Testis (tissue), 3 donors: ENCODE measurements around the gene GARIN5B. TPM values are rescaled to one million over a fixed set of nuclear protein-coding genes. Genes with fewer than 3 reads are reported as not detected.
A peak's percentile ranks its signal among the peaks of the same experiment; 100 is the strongest.

Source experiments
- DNase-seq: peaks from one replicate; pipeline ENCODE4 v3.0.0-alpha.2; 2019
- H3K27ac ChIP-seq, 2 donors: fragments of 200-600 bp; sonication (generic); one replicate each; pipeline ENCODE4 v1.5.1; 2019
- H3K27me3 ChIP-seq: fragments of 200-600 bp; sonication (generic); one replicate; pipeline ENCODE4 v1.5.1; 2019
- H3K36me3 ChIP-seq: fragments of 200-600 bp; sonication (generic); one replicate; pipeline ENCODE4 v1.5.1; 2017; ENCODE audit warnings: low read depth; ENCODE audit errors: missing control alignments
- H3K4me1 ChIP-seq: fragments of 200-600 bp; sonication (generic); one replicate; pipeline ENCODE4 v1.5.1; 2019
- H3K4me3 ChIP-seq, 2 donors: fragments of 200-600 bp; sonication (generic); one replicate each; pipeline ENCODE4 v1.5.1; 2017 to 2019
- H3K9me3 ChIP-seq: fragments of 200-600 bp; sonication (generic); one replicate; pipeline ENCODE4 v1.5.1; 2017
- CTCF ChIP-seq, 3 experiments: fragments of 450-650 bp in 2 of 3; fragments of 200-600 bp in 1 of 3; sonication (generic) in 1 of 3; IDR thresholded peaks; one replicate each; pipeline ENCODE4 v1.5.1; 2016 to 2019; ENCODE audit warnings: antibody characterized with exemption in 3 of 3, mild to moderate bottlenecking in 2 of 3, moderate library complexity in 1 of 3
- POLR2A ChIP-seq: fragments of 450-650 bp; IDR thresholded peaks from one replicate; pipeline ENCODE4 v1.6.1; 2017; ENCODE audit warnings: antibody characterized with exemption, mild to moderate bottlenecking, moderate library complexity
- WGBS, 2 donors: methylation state at CpG; one replicate each; pipeline ENCODE4 v1.1.5; 2018; 5-methylcytosine and 5-hydroxymethylcytosine counted together
- intact Hi-C: fragments of 100-400 bp; cut with DNase I; formaldehyde crosslinking; loops from one replicate; pipeline ENCODE4 v1.15.1; 2023; ENCODE audit warnings: low total_unique reads
- polyA plus RNA-seq: library from polyadenylated mRNA; stranded (reverse); fragments of 350-450 nt; fragmentation: Illumina TruSeq; extraction: RNeasy Lipid Tissue Mini Kit (QIAGEN cat#74804); gene quantifications from one replicate; pipeline ENCODE4 v1.2.3, GENCODE V29; 2014; ENCODE audit warnings: low read depth, low replicate concordance; ENCODE audit not compliant: insufficient read depth
- total RNA-seq, 2 donors: library from RNA; depleted of rRNA; stranded (reverse); fragments of >200 nt; gene quantifications; one replicate each; pipeline ENCODE4 v1.2.3, GENCODE V29; 2016

The GARIN5B gene
- total and polyA plus RNA-seq, 3 donors from 2014 or later = 11.3 to 49.6 (median 28.2) TPM

GRCh38 chr19:55368701-55369563 lies 5.9 kb upstream of the GARIN5B start:
- WGBS, 2 donors = 5 to 14% methylated on average over 6 to 51 of the region's 54 CpGs
- no peak for DNase-seq
- Histone ChIP-seq H3K27me3 (no peaks in the 10 kb centered on the region), H3K4me1 (peaks cover 6% of the 10 kb centered on the region), H3K4me3 (peak overlapping the region; percentile 26 to 27), H3K36me3 (no peaks in the 10 kb centered on the region), H3K9me3 (no peaks in the 10 kb centered on the region), H3K27ac (no peak overlapping the region)
- intact Hi-C loops = no loop called here
- TF ChIP-seq CTCF (IDR thresholded peaks at IDR 0.05) (no peak), POLR2A (no peak)

DNA sequence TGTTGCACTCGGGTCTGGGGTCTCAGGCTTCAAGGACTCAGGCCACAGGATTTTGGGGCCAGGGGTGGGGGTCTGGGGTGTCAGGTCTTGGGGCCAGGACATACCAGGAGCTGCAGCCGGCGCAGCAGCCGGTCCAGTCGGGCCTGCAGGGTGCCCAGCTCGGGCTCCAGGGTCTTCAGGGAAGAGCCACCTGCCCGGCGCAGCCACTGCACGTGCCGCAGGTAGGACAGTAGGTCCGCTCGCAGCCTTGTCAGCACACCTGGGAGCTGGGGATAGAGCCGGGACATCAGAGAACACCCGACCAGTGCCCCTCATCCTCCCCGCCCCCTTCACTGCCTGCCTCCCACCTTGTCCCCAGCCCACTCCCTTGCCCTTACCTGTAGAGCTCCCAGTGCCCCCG lies 5.0 kb upstream of the GARIN5B start:
- Histone ChIP-seq H3K4me1 (peaks cover 6% of the 10 kb centered on the region), H3K36me3 (no peaks in the 10 kb centered on the region), H3K27me3 (no peaks in the 10 kb centered on the region), H3K27ac (no peak overlapping the region), H3K9me3 (no peaks in the 10 kb centered on the region), H3K4me3 (no peak overlapping the region)
- no peak for DNase-seq
- WGBS, 2 donors = 80 to 87% methylated on average over 2 to 16 of the region's 16 CpGs
- intact Hi-C loops = no loop called here
- no peak for TF ChIP-seq CTCF (IDR thresholded peaks at IDR 0.05)
- TF ChIP-seq POLR2A = no peak

- TF ChIP-seq CTCF (IDR thresholded peaks at IDR 0.05) = no peak
- no peak for TF ChIP-seq POLR2A
- no peak overlapping the region for H3K27ac ChIP-seq
- H3K27me3 ChIP-seq = no peaks in the 10 kb centered on the region
- DNase-seq = no peak
- no peaks in the 10 kb centered on the region for H3K9me3 ChIP-seq
- no peaks in the 10 kb centered on the region for H3K36me3 ChIP-seq
- WGBS, 2 donors = 93 to 100% methylated on average over 2 to 3 of the region's 3 CpGs
- H3K4me1 ChIP-seq = peaks cover 6% of the 10 kb centered on the region
- intact Hi-C loops = no loop called here
- no peak overlapping the region for H3K4me3 ChIP-seq
These were observed 3.7 kb upstream of the GARIN5B start for GRCh38 chr19:55366790-55367189.

DNA sequence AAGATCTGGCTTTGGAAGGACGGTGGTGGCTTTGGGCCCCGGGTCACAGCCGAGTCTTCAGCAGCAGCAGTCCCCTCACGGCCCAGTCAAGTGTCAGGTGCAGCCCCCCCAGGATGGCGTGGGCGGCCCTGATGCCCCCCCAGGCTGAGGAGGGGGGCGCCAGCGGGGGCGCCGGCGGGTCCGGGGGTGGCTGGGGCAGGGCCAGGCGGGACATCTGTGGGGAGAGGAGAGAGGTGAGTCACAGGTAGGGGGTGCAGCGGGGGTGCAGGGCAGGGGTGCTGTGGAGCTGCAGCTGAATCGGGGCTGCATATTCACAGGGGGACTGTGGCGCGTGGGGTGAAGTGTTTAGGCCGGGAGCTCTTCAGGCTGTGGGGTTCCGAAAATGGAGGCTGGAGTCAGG lies 2.9 kb upstream of the GARIN5B start:
- Histone ChIP-seq H3K27ac (no peak overlapping the region), H3K9me3 (no peaks in the 10 kb centered on the region), H3K36me3 (no peaks in the 10 kb centered on the region), H3K4me3 (no peak overlapping the region), H3K27me3 (no peaks in the 10 kb centered on the region), H3K4me1 (peaks cover 6% of the 10 kb centered on the region)
- TF ChIP-seq CTCF (IDR thresholded peaks at IDR 0.05) = no peak
- no peak for TF ChIP-seq POLR2A
- no peak for DNase-seq
- WGBS, 2 donors = 81 to 86% methylated on average over 19 of the region's 19 CpGs
- intact Hi-C loops = no loop called here

- no peaks in the 10 kb centered on the region for H3K27me3 ChIP-seq
- H3K27ac ChIP-seq = no peak overlapping the region
- no peak for TF ChIP-seq POLR2A
- TF ChIP-seq CTCF (IDR thresholded peaks at IDR 0.05) = no peak
- no peak for DNase-seq
- H3K4me3 ChIP-seq = no peak overlapping the region
- H3K36me3 ChIP-seq = no peaks in the 10 kb centered on the region
- no peaks in the 10 kb centered on the region for H3K9me3 ChIP-seq
- peaks cover 4% of the 10 kb centered on the region for H3K4me1 ChIP-seq
- 87 to 97% methylated on average over 8 of the region's 8 CpGs for WGBS, 2 donors
- intact Hi-C loops = no loop called here
These were observed 2.2 kb upstream of the GARIN5B start for GRCh38 chr19:55365245-55365644.
